Esophagus squamous epithelium (tissue), 4 donors: ENCODE data around the gene SSBP1.

ENCODE experiments used
- CTCF ChIP-seq, 6 experiments: fragments of 450-650 bp in 4 of 6; fragments of 200-600 bp in 2 of 6; sonication (generic) in 2 of 6; IDR thresholded peaks; one replicate each; pipeline ENCODE4 v1.5.1; 2016 to 2019; ENCODE audit warnings: antibody characterized with exemption in 6 of 6, mild to moderate bottlenecking in 4 of 6, moderate library complexity in 4 of 6
- POLR2A ChIP-seq, 4 donors: fragments of 450-650 bp; IDR thresholded peaks; one replicate each; pipeline ENCODE4 v1.6.1; 2017; ENCODE audit warnings: antibody characterized with exemption in 4 of 4, mild to moderate bottlenecking in 4 of 4, moderate library complexity in 3 of 4

GRCh38 chr7:141691961-141692360, 46.2 kb upstream of the SSBP1 start:
- TF ChIP-seq CTCF (IDR thresholded peaks at IDR 0.05) (no peak), POLR2A (IDR thresholded peaks at IDR 0.05) (no peak)
